GM12878 (cell line): ENCODE measurements around the gene KLHL36.

ENCODE experiments used
- BACH1 ChIP-seq: fragments of 450-650 bp; IDR thresholded peaks from 2 replicates; pipeline ENCODE4 v1.6.1; 2017; ENCODE audit warnings: mild to moderate bottlenecking, borderline replicate concordance
- BCL11A ChIP-seq: IDR thresholded peaks from 2 replicates; pipeline ENCODE4 v1.6.1; 2011; ENCODE audit warnings: low read depth, low read length
- CHD4 ChIP-seq: fragments of 200-600 bp; sonication (generic); IDR thresholded peaks from 2 replicates; pipeline ENCODE4 v1.6.1; 2016; ENCODE audit warnings: mild to moderate bottlenecking
- CREB1 ChIP-seq: IDR thresholded peaks from 2 replicates; pipeline ENCODE4 v1.6.1; 2012; ENCODE audit warnings: low read depth, mild to moderate bottlenecking, inconsistent platforms
- CTCF ChIP-seq, 3 experiments: IDR thresholded peaks in 2 of 3; conservative IDR thresholded peaks in 1 of 3; 2 replicates each; pipeline ENCODE4 v1.5.1; 2011; ENCODE audit warnings: low read depth in 3 of 3, low read length in 3 of 3, mild to moderate bottlenecking in 3 of 3, control low read depth in 2 of 3, moderate library complexity in 2 of 3, inconsistent platforms in 1 of 3, mixed read lengths in 1 of 3; ENCODE audit not compliant: control insufficient read depth in 2 of 3, insufficient read depth in 1 of 3; ENCODE audit errors: extremely low read depth in 1 of 3
- ELK1 ChIP-seq: IDR thresholded peaks from 2 replicates; pipeline ENCODE4 v1.6.1; 2012; ENCODE audit warnings: low read depth, low read length, improper control_type of control experiment
- EZH2 ChIP-seq: IDR thresholded peaks from 2 replicates; pipeline ENCODE4 v1.6.1; 2012; ENCODE audit warnings: low read depth, mild to moderate bottlenecking, control low read depth, inconsistent platforms, low read length, borderline replicate concordance; ENCODE audit not compliant: control insufficient read depth
- JUNB ChIP-seq: IDR thresholded peaks from 2 replicates; pipeline ENCODE4 v1.6.1; 2016; ENCODE audit warnings: antibody characterized with exemption, mild to moderate bottlenecking
- JUND ChIP-seq: IDR thresholded peaks from 2 replicates; pipeline ENCODE4 v1.6.1; 2012; ENCODE audit warnings: low read depth, mild to moderate bottlenecking, low read length, improper control_type of control experiment, moderate library complexity
- POLR2A ChIP-seq: IDR thresholded peaks from 2 replicates; pipeline ENCODE4 v1.6.1; 2011; ENCODE audit warnings: low read depth, mild to moderate bottlenecking, low read length
- SUPT20H ChIP-seq: IDR thresholded peaks from 2 replicates; pipeline ENCODE4 v1.6.1; 2011; ENCODE audit warnings: low read depth, mild to moderate bottlenecking, low read length, moderate library complexity, borderline replicate concordance; ENCODE audit not compliant: control insufficient read depth
- SUZ12 ChIP-seq: fragments of 200-600 bp; sonication (generic); IDR thresholded peaks from one replicate; pipeline ENCODE4 v1.6.1; 2018; ENCODE audit warnings: antibody characterized with exemption, mild to moderate bottlenecking; ENCODE audit not compliant: unreplicated experiment
- USF2 ChIP-seq: IDR thresholded peaks from 2 replicates; pipeline ENCODE4 v1.6.1; 2011; ENCODE audit warnings: low read depth, low read length, improper control_type of control experiment, borderline replicate concordance

GRCh38 chr16:84625556-84625955, 22.8 kb upstream of the KLHL36 start:
- TF ChIP-seq CHD4 (no peak), BCL11A (no peak), BACH1 (no peak), EZH2 (no peak), JUNB (no peak), JUND (no peak), SUZ12 (no peak), CTCF (IDR thresholded peaks at IDR 0.05 in 2 of 3, conservative IDR thresholded peaks at IDR 0.05 in 1 of 3; ENCODE audit: control insufficient read depth in 2 of 3, extremely low read depth in 1 of 3, insufficient read depth in 1 of 3, low read depth in 3 of 3, low read length in 3 of 3) (no peak), USF2 (no peak), CREB1 (no peak), SUPT20H (no peak), POLR2A (no peak), ELK1 (no peak)
